Stimulated activated CD4-positive, alpha-beta T cell treated with anti-CD3 and anti-CD28 coated beads, Interleukin-2, amount 100 ng/mL, for 48 hours (primary cell): ENCODE data around the gene COL2A1.

ENCODE experiments used
- DNase-seq, 2 donors: peaks; one replicate each; pipeline ENCODE4 v3.0.0-alpha.2; 2020

Gene COL2A1

DNA sequence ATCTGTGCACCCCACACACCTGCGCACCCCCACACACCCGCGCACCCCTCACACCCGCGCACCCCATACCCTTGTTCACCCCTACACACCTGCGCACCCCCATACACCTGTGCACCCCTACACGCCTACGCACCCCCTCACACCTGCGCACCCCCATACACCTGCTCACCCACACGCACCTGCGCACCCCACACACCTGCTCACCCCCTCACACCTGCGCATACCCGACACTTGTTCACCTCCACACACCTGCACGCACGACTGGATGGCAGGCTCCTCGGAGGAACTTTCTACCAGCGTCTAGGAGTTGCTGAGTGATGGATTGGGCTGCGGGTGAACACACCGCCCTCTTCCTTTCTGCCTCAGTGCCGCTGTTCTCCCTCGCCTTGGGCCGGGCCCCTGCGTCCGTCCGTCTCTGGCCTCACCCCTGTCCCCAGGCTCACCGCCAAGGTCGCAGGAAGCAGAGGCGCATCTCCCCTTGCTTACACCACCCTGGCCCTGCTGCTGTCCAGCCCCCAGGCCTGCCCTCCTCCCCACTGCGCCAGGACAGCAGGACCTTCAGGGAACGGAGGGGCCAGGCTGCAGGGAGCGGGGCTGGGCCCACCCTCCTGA lies 61.6 kb downstream of the COL2A1 start:
- DNase-seq, result no peak

DNA sequence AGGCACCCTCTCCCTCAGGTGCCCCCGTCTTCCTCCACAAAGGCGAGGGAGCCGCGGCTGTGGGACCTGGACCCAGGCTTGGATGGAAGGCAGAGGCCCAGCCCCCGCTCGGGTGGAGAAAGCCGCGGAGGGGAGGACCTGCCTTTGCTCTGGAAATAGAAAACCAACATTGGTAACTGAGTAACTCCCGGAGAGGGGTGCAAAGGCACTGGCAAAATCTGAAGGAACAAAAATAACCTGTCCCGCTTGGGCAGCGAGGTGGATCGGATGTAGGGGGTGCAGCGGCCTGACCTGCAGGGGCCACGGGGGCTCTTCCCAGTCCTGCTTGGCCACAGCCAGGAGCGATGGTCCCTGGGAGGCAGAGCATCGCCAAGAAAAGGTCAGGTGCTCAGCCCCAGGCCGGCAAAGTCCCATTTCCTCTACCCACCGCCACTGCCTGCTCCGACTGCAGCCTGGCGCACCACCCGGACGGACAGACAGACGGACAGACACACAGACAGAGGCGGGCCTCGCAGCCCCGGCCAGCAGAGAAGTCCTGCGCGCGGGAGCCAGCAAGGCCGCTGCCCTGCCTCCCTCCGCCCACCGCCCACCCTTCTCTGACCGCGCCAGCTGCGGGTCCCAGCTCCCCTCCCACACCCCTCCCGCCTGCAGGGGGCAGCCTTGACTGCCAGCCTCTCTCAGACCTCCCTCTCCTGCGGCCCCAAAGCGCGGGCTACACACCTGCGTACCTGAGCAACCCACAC lies 62.2 kb downstream of the COL2A1 start:
- peak; percentile 25 to 31 for DNase-seq

DNA sequence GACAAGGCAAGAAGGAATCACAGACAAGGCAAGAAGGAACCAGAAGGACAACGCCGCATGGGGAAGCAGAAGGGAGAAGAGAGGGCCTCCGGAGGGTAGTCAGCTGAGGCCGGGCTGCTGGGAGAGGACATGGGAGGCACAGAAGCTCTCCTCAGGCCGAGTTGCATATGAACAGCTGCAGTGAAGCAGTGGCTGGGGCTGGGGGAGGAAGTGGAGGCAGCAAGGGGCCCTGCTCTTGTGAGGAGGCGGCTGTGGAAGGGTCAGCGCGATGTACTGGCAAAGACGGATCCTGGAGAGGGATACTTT lies 62.8 kb downstream of the COL2A1 start:
- DNase-seq, result no peak

DNA sequence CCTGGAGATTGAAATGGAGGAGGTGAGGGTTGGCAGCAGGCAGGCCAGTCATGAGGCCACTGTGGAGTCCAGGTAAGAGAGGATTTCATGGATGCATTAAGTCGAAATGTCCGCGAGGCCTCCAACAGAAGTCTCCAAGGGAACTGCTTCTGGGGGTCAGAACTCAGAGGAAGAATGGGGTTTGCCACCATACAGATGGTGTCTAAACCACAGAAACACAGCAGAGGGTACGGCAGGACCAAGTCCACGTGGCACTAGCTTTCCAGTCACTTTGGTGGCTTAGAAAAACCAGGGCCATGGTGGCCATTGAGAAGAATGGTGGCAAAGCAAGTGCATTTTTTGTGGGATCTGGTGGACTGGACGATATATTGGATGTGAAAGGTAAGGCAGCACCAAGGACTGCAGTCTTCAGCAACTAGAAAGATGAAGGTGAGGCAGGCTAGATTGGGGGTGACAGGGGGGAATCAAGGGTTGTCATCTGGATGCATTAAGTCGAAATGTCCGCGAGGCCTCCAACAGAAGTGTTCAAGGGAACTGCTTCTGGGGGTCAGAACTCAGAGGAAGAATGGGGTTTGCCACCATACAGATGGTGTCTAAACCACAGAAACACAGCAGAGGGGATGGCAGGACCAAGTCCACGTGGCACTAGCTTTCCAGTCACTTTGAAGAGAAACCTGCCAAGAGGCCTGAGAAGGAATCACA lies 63.4 kb downstream of the COL2A1 start:
- no peak for DNase-seq

DNA sequence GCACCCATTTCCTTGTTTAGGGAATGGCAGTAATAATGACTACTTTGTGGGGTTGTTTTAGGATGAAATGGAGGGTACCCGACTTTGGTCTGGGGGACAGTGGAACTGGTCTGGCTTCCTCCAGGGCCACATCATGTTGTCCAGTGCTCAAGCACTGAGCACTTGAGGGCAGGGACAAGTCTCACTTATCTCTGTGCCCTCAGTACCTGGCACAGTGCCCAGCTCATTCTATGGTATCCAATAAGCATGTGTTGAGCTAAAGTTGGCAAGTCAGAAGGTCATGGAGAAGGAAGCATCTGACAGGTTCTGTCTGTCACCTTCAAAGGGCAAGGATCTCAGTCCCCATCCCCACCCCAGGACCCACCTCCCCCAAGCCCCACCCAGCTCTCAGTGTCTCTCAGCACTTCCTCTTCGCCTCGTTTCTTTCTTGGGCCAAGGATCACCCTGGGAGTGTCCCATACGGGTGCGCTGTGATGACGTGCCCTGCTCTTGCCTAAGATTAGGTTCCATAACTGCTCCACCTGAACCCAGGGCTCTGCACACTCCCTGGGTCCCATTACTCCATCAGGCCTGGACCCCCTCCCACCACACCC lies 65.2 kb downstream of the COL2A1 start:
- no peak for DNase-seq

DNA sequence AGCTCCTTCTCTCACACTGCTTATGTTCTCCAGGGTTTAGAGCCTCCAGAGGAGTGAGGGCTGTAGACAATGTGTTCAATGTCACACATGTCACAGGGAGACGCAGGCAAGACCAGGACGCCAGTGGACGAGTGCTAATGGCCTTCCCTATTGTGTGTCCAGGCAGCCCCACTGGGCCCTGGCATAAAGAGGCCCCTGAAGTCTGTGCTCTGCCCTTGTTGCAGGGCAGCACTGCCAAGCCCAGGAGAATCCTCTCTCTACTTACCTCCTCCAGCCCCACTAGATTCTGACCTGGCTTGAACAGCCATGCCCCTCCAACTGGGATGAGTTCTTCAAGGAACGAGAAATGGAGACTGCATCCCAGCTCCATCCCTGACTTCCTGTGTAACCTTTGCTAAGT lies 65.7 kb downstream of the COL2A1 start:
- DNase-seq, result no peak

DNA sequence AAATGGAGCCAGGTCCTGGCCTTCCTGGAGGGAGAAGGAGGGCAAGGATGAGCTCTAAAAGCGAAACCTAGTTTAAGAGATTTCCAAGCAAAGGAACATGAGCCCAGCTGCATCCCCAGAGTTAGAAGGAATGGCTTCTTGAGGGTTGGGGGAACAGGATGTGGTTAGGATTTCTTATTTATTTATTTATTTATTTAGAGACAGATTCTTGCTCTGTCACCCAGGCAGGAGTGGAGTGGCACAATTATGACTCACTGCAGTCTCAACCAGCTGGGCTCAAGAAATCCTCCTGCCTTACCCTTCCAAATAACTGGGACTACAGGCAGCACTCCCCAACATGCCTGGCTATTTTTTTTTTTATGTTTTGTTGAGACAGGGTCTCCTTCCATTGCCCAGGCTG lies 66.2 kb downstream of the COL2A1 start:
- no peak for DNase-seq

DNA sequence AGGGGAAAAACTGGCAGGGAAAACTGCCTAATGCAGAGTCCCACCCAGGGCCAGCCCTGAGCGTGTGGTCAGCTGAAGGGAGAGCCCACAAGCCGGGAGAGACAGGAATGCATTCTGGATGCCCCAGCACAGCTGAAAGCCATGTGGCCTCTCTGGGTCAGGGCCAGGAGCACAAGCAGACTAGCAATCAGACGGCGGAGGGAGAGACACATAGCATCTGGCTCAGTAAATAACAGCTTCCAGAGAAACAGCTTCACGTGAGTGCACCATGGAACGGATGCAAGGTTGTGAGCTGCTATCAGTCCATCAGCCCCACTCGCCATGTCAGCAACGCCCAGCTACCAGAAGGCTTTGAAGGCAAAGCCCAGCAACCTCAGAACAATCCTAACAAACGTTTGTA lies 69.1 kb downstream of the COL2A1 start:
- DNase-seq, result no peak

DNA sequence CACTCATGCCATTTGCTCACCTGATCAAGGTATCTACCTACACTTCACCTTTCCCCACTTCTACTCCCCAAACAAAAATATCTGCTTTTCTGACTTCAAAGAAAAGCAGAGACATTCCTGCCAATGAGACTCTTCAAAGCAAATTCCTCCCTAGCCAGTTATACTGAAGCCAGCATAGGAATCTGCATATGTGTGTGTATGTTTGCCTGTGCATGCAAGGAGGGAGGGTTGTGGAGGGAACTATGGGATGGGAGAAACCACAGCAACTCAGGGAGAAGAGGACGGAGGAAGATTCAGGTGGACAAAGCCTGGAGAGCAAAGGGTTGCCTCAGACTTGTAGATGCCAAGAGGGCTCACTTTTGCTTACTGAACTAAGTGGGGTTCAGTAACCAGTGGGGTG lies 73.1 kb downstream of the COL2A1 start:
- no peak for DNase-seq

DNA sequence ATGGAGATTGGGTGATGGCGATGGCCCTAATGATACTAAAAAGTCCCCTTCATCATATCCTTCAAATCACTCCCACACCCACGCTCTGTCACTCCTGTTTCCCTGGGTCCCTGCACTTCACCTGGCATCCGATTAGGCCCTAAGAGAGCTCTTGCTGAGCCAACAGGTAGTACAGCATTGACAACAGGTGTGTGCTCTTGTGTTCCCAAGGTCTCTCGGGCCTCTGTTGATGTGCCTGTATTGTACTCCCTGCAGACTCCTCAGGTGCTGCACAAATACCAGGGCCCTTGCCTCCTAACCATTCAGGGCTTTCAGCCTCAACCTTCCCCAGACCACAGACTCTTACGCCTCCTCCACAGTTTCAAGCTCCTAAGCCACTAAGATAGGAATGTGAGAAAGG lies 73.6 kb downstream of the COL2A1 start:
- DNase-seq, result no peak

DNA sequence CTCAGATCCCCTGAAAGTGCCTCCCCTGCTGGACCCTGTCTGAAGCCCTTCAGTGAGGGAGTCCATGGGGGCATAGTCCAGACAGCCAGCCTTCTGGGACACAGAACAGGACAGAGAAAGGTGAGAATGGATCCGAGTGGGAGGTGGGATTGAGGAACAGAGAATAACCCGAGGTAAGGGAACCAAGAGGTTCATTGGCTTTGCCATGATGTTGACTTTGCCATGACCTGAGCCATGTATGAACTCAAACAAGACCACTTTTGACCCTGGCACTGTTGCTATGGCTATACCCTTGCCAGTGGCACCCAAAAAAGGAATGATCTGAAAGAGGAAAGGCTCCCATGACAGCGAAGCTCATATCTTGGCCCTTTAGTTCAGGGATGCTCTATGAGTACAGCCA lies 76.9 kb downstream of the COL2A1 start:
- no peak for DNase-seq
